Measurements from ENCODE around the gene CTRB1.

DNA sequence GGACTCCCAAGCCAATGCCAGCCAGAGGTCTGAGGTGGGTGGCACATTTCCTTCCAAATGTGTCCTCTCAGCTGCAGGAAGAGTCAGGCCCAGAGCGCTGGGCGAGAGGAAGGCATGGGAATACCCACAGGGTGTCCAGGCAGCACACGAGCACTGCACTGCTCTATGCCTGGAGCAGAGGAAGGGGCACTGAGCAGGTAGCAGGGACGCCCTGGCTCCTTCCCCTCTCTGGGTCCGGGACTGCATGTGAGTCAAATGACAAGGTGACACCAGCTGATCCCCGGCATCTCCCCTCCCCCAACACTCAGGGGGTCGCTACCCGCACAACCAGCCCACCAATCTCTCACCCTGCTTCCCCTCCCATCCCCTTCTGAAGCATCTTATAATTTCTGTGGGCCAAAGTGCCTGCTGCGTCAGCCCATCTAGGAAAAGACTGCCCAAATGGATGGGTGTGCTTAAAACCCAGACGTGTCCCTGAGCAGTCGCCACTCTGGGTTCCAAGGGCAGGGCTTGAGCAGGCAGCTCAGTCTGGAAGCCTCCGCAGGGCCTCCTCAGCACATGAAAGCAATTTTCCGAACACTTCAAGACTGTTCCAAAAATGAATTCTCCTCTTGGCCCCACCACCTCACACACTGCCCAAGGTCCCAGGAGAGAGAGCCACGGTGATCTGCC is 44.6 kb downstream of the CTRB1 start:
- TF ChIP-seq, protein P1, sequence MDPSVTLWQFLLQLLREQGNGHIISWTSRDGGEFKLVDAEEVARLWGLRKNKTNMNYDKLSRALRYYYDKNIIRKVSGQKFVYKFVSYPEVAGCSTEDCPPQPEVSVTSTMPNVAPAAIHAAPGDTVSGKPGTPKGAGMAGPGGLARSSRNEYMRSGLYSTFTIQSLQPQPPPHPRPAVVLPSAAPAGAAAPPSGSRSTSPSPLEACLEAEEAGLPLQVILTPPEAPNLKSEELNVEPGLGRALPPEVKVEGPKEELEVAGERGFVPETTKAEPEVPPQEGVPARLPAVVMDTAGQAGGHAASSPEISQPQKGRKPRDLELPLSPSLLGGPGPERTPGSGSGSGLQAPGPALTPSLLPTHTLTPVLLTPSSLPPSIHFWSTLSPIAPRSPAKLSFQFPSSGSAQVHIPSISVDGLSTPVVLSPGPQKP (IDR thresholded peaks at IDR 0.05; ENCODE audit: low read depth, low read length) = no peak
- TF ChIP-seq POLR2A (IDR thresholded peaks at IDR 0.05; ENCODE audit: low read length) = no peak

Data from A549 (cell line).